Breast epithelium (tissue), 3 donors: ENCODE data around the gene TMEM240.

ENCODE experiments used
- CTCF ChIP-seq, 3 donors: fragments of 450-650 bp; IDR thresholded peaks; one replicate each; pipeline ENCODE4 v1.5.1; 2016 to 2017; ENCODE audit warnings: antibody characterized with exemption in 3 of 3, mild to moderate bottlenecking in 3 of 3, moderate library complexity in 3 of 3
- POLR2A ChIP-seq: fragments of 450-650 bp; IDR thresholded peaks from one replicate; pipeline ENCODE4 v1.6.1; 2016; ENCODE audit warnings: antibody characterized with exemption, mild to moderate bottlenecking, moderate library complexity
- POLR2AphosphoS5 ChIP-seq, 3 donors: sonication (generic); formaldehyde crosslinking; IDR thresholded peaks; one replicate each; pipeline ENCODE4 v1.6.1; 2017; ENCODE audit warnings: antibody characterized with exemption in 3 of 3

GRCh38 chr1:1540818-1541628 is 599 bp upstream of the TMEM240 start:
- no peak for TF ChIP-seq CTCF (IDR thresholded peaks at IDR 0.05)
- no peak for TF ChIP-seq POLR2A
- TF ChIP-seq POLR2AphosphoS5 (IDR thresholded peaks at IDR 0.05) = no peak
